ENCODE measurements around the gene PLAAT1. TPM values are rescaled to one million over a fixed set of nuclear protein-coding genes. Genes with fewer than 3 reads are reported as not detected.

PLAAT1 gene
- total RNA-seq, 1 experiment from 2014 or later, result 1.0 TPM

DNA sequence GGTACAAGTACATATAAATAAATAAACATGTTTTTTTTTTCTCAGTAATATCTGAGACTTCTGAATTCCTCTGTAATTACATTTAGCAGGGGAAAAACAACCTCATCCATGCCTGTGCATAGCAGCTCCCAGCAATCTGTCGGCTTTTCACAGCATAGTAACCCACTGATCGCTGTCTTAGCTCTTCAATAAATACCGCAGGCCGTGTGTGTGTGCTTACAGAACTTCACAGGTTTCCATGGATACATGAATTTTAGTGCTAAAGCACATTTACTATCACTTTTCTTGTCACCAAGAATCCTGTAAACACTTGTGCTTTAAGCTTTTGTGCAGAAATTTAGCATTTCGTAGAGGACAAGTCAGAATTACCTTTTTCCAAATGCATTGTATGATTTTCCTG lies 4.0 kb upstream of the PLAAT1 start:
- no TSS peak for BruUV-seq (replicated peaks)
- intact Hi-C loops (cut with micrococcal nuclease), result no loop called here
- Mint-ChIP-seq H3K4me3 (ENCODE audit: unreplicated experiment) (no peak overlapping the region), H3K9me3 (ENCODE audit: unreplicated experiment) (no peaks in the 10 kb centered on the region), H3K27ac (ENCODE audit: low read depth, unreplicated experiment) (no peak overlapping the region), H3K4me1 (ENCODE audit: insufficient read depth, unreplicated experiment) (no peaks in the 10 kb centered on the region), H3K36me3 (ENCODE audit: insufficient read depth, unreplicated experiment) (no peaks in the 10 kb centered on the region), H3K27me3 (ENCODE audit: insufficient read depth, unreplicated experiment) (peaks cover 15% of the 10 kb centered on the region)
- ChIA-PET CTCF (no interaction called here), POLR2A (no interaction called here)
- TF ChIP-seq CTCF (IDR thresholded peaks at IDR 0.05; ENCODE audit: unreplicated experiment), result no peak
- DNase-seq (ENCODE audit: unreplicated experiment), result no peak

DNA sequence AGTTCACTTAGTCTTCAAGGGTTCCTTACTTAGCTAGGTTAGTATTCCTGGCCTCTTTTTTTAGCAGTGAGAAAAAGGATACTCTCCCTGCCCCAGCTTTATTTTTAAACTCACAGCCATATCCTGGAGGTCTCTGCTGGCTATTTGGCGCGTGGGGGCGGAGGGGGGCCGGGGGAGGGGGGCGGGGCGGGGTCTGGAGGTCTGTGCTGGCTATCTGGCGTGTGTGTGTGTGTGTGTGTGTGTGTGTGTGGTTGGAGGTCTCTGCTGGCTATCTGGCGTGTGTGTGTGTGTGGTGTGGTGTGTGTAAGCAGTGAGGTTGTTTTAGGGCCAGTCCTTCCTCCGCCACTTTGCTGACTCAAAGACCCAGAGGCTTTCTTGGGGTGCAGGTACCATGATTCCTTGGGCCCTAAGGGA lies 579 bp upstream of the PLAAT1 start:
- peaks cover 7% of the 10 kb centered on the region for H3K9me3 Mint-ChIP-seq (ENCODE audit: unreplicated experiment)
- intact Hi-C loops (cut with micrococcal nuclease), result no loop called here
- H3K4me1 Mint-ChIP-seq (ENCODE audit: insufficient read depth, unreplicated experiment), result no peaks in the 10 kb centered on the region
- ChIA-PET POLR2A (no interaction called here), CTCF (interaction anchor here (0.7 kb wide), 1 partner anchor 14 kb away, joined by 5 read pairs; no protein-coding TSS in a partner anchor)
- H3K27ac Mint-ChIP-seq (ENCODE audit: low read depth, unreplicated experiment), result no peak overlapping the region
- TF ChIP-seq CTCF (IDR thresholded peaks at IDR 0.05; ENCODE audit: unreplicated experiment), result no peak
- no TSS peak for BruUV-seq (replicated peaks)
- no peak for DNase-seq (ENCODE audit: unreplicated experiment)
- peaks cover 13% of the 10 kb centered on the region for H3K27me3 Mint-ChIP-seq (ENCODE audit: insufficient read depth, unreplicated experiment)
- H3K4me3 Mint-ChIP-seq (ENCODE audit: unreplicated experiment), result peak overlapping the region; percentile 56
- H3K36me3 Mint-ChIP-seq (ENCODE audit: insufficient read depth, unreplicated experiment), result no peaks in the 10 kb centered on the region

DNA sequence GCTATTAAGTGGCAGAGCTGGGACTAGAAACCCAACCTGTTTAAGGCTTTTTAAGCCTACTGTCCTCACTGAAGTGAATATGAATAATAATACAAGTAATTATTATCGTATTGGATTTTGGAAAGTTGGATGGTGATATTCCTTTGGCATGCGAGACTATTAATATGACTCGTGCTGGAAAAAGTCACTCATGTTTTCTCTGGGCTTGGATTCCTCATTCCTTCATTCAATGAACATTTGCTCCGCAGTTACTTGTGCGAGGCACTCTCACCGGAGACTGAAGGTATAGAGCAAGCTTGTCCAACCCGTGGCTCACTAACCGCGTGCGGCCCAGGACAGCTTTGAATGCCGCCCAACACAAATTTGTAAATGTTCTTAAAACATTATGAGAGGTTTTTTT lies 694 bp downstream of the PLAAT1 start:
- Mint-ChIP-seq H3K9me3 (ENCODE audit: unreplicated experiment) (peaks cover 7% of the 10 kb centered on the region), H3K36me3 (ENCODE audit: insufficient read depth, unreplicated experiment) (no peaks in the 10 kb centered on the region), H3K4me1 (ENCODE audit: insufficient read depth, unreplicated experiment) (no peaks in the 10 kb centered on the region), H3K4me3 (ENCODE audit: unreplicated experiment) (peak overlapping the region; percentile 52), H3K27ac (ENCODE audit: low read depth, unreplicated experiment) (no peak overlapping the region), H3K27me3 (ENCODE audit: insufficient read depth, unreplicated experiment) (peaks cover 13% of the 10 kb centered on the region)
- no peak for DNase-seq (ENCODE audit: unreplicated experiment)
- ChIA-PET CTCF (interaction anchor here (0.5 to 0.7 kb wide), 3 partner anchors 109 to 1648 kb away, joined by 3 read pairs; no protein-coding TSS in a partner anchor), POLR2A (no interaction called here)
- no peak for TF ChIP-seq CTCF (IDR thresholded peaks at IDR 0.05; ENCODE audit: unreplicated experiment)
- intact Hi-C loops (cut with micrococcal nuclease), result no loop called here
- no TSS peak for BruUV-seq (replicated peaks)

GRCh38 chr3:193243571-193243970 lies 2.5 kb downstream of the PLAAT1 start:
- BruUV-seq (replicated peaks), result no TSS peak
- intact Hi-C loops (cut with micrococcal nuclease), result no loop called here
- Mint-ChIP-seq H3K27me3 (ENCODE audit: insufficient read depth, unreplicated experiment) (peaks cover 13% of the 10 kb centered on the region), H3K4me3 (ENCODE audit: unreplicated experiment) (no peak overlapping the region), H3K36me3 (ENCODE audit: insufficient read depth, unreplicated experiment) (no peaks in the 10 kb centered on the region), H3K27ac (ENCODE audit: low read depth, unreplicated experiment) (no peak overlapping the region), H3K9me3 (ENCODE audit: unreplicated experiment) (peaks cover 13% of the 10 kb centered on the region), H3K4me1 (ENCODE audit: insufficient read depth, unreplicated experiment) (no peaks in the 10 kb centered on the region)
- no peak for TF ChIP-seq CTCF (IDR thresholded peaks at IDR 0.05; ENCODE audit: unreplicated experiment)
- POLR2A ChIA-PET, result no interaction called here
- DNase-seq (ENCODE audit: unreplicated experiment), result no peak
- CTCF ChIA-PET, result no interaction called here

Data from MCF 10A (cell line).